Endodermal cell (in vitro differentiated cells): Measurements from ENCODE around the gene ORC1. TPM values are rescaled to one million over a fixed set of nuclear protein-coding genes. Genes with fewer than 3 reads are reported as not detected.
A peak's percentile ranks its signal among the peaks of the same experiment; 100 is the strongest.
"Not testable (repeated sequence)": the region's sequence is repeated elsewhere in the genome, so short reads cannot be mapped to it uniquely, and the experiment has no call there.

Experiments
- DNase-seq: peaks from one replicate; pipeline ENCODE4 v3.0.0-alpha.2; 2017
- H3K27ac ChIP-seq: 2 replicates; pipeline ENCODE4 v1.5.1; 2013; ENCODE audit warnings: mild to moderate bottlenecking, low read depth, low read length, moderate library complexity
- H3K27me3 ChIP-seq: 2 replicates; pipeline ENCODE4 v1.6.1; 2013; ENCODE audit warnings: mild to moderate bottlenecking, low read length, moderate library complexity; ENCODE audit not compliant: insufficient read depth, control insufficient read depth, poor library complexity, severe bottlenecking
- H3K36me3 ChIP-seq: 2 replicates; pipeline ENCODE4 v1.7.0; 2013; ENCODE audit warnings: mild to moderate bottlenecking, low read length, moderate library complexity; ENCODE audit not compliant: control insufficient read depth, insufficient read depth
- H3K4me1 ChIP-seq: one replicate; pipeline ENCODE4 v1.7.0; 2013; ENCODE audit warnings: low read length; ENCODE audit not compliant: control insufficient read depth, insufficient read depth
- H3K4me3 ChIP-seq: 2 replicates; pipeline ENCODE4 v1.5.1; 2013; ENCODE audit warnings: mild to moderate bottlenecking, low read length, moderate library complexity
- H3K9ac ChIP-seq: 2 replicates; pipeline ENCODE4 v1.6.1; 2013; ENCODE audit warnings: mild to moderate bottlenecking, low read length, moderate library complexity; ENCODE audit not compliant: poor library complexity, severe bottlenecking; ENCODE audit errors: extremely low read depth
- H3K9me3 ChIP-seq: 2 replicates; pipeline ENCODE4 v1.6.1; 2013; ENCODE audit warnings: mild to moderate bottlenecking, low read length, moderate library complexity; ENCODE audit not compliant: control insufficient read depth
- H3K27ac Mint-ChIP-seq: 2 replicates; pipeline ENCODE4 v1.8.0; 2020; ENCODE audit warnings: mixed read lengths
- H3K27me3 Mint-ChIP-seq: 2 replicates; pipeline ENCODE4 v1.8.0; 2021; ENCODE audit warnings: mild to moderate bottlenecking, mixed read lengths; ENCODE audit not compliant: insufficient read depth
- H3K36me3 Mint-ChIP-seq: 2 replicates; pipeline ENCODE4 v1.8.0; 2020; ENCODE audit warnings: low read depth, mixed read lengths
- H3K4me1 Mint-ChIP-seq: 2 replicates; pipeline ENCODE4 v1.8.0; 2020; ENCODE audit warnings: mixed read lengths
- H3K4me3 Mint-ChIP-seq: 2 replicates; pipeline ENCODE4 v1.8.0; 2020; ENCODE audit warnings: mild to moderate bottlenecking, moderate library complexity, mixed read lengths
- H3K9me3 Mint-ChIP-seq: 2 replicates; pipeline ENCODE4 v1.8.0; 2020; ENCODE audit warnings: mild to moderate bottlenecking, mixed read lengths
- CTCF ChIP-seq: fragments of 200-600 bp; sonication (generic); conservative IDR thresholded peaks from 2 replicates; pipeline ENCODE4 v1.5.0; 2021; ENCODE audit warnings: antibody characterized with exemption, mild to moderate bottlenecking
- WGBS, 2 experiments: methylation state at CpG; one replicate each; pipeline versions ENCODE4 v1.1.5 to v1.1.7; 2013; ENCODE audit warnings: missing lambda C conversion rate in 2 of 2, mixed read lengths in 1 of 2; ENCODE audit not compliant: insufficient coverage in 1 of 2, insufficient read length in 1 of 2; 5-methylcytosine and 5-hydroxymethylcytosine counted together
- total RNA-seq, 2 donors: library from RNA; stranded (reverse); fragmentation: NEBNext Ultra II Directional in 1 of 2; extraction: Animal tissue kit (Norgen Biotek cat#: 25700) in 1 of 2; gene quantifications; 2 replicates in 1 of 2; 3 replicates in 1 of 2; pipeline ENCODE4 v1.2.1, GENCODE V29; 2021

Gene ORC1
- total RNA-seq, 2 donors from 2014 or later = 23.0 to 25.5 TPM

DNA sequence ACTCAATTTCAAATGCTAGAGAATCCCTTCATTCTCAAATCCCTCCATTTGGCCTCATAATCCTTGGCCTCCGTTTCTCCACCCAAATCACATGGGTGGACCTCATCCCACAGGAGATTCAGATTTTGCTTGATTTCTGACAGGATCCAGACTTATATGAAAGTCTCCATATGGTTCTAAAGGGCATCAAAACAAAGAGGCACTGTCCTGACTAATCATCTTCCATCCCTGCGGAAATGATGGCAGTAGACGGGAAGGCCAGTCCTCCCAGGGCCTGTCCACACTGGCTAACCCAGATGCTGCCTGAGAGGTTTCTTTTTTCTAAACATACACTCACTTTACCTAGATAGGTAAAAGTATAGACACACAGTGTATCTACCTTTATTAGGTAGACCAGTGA lies 18.8 kb downstream of the ORC1 start:
- H3K27me3 ChIP-seq = no peaks in the 10 kb centered on the region
- peaks cover 86% of the 10 kb centered on the region for H3K36me3 ChIP-seq
- no peaks in the 10 kb centered on the region for H3K4me1 Mint-ChIP-seq
- H3K4me3 ChIP-seq = no peak overlapping the region
- no peak overlapping the region for H3K4me3 Mint-ChIP-seq
- no peaks in the 10 kb centered on the region for H3K9me3 Mint-ChIP-seq
- no peaks in the 10 kb centered on the region for H3K27me3 Mint-ChIP-seq
- WGBS, 2 experiments = 93 to 100% methylated on average over 1 to 3 of the region's 3 CpGs
- no peaks in the 10 kb centered on the region for H3K4me1 ChIP-seq
- no peak overlapping the region for H3K27ac ChIP-seq
- H3K9me3 ChIP-seq = no peaks in the 10 kb centered on the region
- peaks cover 80% of the 10 kb centered on the region for H3K36me3 Mint-ChIP-seq
- no peak for DNase-seq
- no peak overlapping the region for H3K9ac ChIP-seq
- H3K27ac Mint-ChIP-seq = no peak overlapping the region
- no peak for TF ChIP-seq CTCF

DNA sequence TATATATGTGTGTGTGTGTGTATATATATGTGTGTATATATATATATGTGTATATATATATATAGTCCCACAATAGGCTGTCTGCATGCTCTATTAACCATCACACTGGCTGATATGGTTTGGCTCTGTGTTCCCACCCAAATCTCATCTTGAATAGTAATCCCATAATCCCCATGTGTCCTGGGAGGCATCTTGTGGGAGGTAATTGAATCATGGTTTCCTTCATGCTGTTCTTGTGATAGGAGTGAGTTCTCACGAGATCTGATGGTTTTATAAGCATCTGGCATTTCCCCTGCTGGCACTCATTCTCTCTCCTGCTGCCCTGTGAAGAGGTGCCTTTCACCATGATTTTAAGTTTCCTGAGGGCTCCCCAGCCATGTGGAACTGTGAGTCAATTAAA lies 34.4 kb downstream of the ORC1 start:
- DNase-seq, H3K9ac ChIP-seq, H3K9me3 Mint-ChIP-seq, H3K4me3 ChIP-seq, H3K4me1 ChIP-seq, H3K27me3 Mint-ChIP-seq, H3K27me3 ChIP-seq, H3K4me3 Mint-ChIP-seq, H3K27ac Mint-ChIP-seq, H3K9me3 ChIP-seq, H3K27ac ChIP-seq: not testable (repeated sequence)
- H3K36me3 Mint-ChIP-seq = peaks cover 27% of the 10 kb centered on the region
- WGBS, 2 experiments = 40 to 63% methylated on average over 1 of the region's 1 CpG
- peaks cover 35% of the 10 kb centered on the region for H3K36me3 ChIP-seq
- peaks cover 19% of the 10 kb centered on the region for H3K4me1 Mint-ChIP-seq

DNA sequence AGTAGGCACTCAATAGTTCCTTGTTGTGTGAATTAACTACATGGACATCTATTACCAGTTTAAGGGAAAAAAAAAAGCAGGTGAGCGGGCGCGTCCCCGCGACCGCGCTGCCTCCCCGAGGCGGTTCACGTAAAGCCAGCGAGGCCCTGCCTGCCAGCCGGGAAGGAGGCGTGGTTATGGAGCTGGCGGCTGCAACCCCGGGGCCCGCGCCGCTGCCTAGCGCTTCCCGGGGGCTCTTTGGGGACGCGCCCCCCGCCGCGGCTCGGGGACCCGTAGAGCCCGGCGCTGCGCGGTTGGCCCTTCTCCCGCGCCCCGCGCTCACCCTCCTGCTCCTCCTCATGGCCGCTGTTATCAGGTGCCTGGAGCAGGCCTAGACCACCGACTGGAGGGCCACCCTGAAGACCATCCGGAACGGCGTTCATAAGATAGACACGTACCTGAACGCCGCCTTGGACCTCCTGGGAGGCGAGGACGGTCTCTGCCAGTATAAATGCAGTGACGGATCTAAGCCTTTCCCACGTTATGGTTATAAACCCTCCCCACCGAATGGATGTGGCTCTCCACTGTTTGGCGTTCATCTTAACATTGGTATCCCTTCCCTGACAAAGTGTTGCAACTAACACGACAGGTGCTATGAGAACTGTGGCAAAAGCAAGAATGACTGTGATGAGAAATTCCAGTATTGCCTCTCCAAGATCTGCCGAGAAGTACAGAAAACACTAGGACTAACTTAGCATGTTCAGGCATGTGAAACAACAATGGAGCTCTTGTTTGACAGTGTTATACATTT lies 35.6 kb downstream of the ORC1 start:
- Histone ChIP-seq H3K9ac (peak overlapping the region; percentile 6), H3K27ac (no peak overlapping the region)
- H3K27me3 Mint-ChIP-seq = no peaks in the 10 kb centered on the region

More for the DNA sequence above, 35.6 kb downstream of the ORC1 start:
- TF ChIP-seq CTCF = peak; percentile 50
- Histone ChIP-seq H3K9me3 (no peaks in the 10 kb centered on the region), H3K27me3 (no peaks in the 10 kb centered on the region), H3K4me1 (no peaks in the 10 kb centered on the region), H3K36me3 (peaks cover 33% of the 10 kb centered on the region), H3K4me3 (peak overlapping the region; percentile 66)
- peak overlapping the region; percentile 64 for H3K4me3 Mint-ChIP-seq
- peaks cover 23% of the 10 kb centered on the region for H3K36me3 Mint-ChIP-seq
- peak; percentile 88 for DNase-seq
- peaks cover 22% of the 10 kb centered on the region for H3K4me1 Mint-ChIP-seq
- no peaks in the 10 kb centered on the region for H3K9me3 Mint-ChIP-seq
- H3K27ac Mint-ChIP-seq = peak overlapping the region; percentile 41
- 10 to 18% methylated on average over 22 to 51 of the region's 51 CpGs for WGBS, 2 experiments
